ENCODE measurements around the gene FLNB.

GRCh38 chr3:58153371-58153770 lies 145.1 kb downstream of the FLNB start:
- no peak for TF ChIP-seq CTCF (conservative IDR thresholded peaks at IDR 0.05; ENCODE audit: low read depth, low read length)
- TF ChIP-seq EZH2 (IDR thresholded peaks at IDR 0.05; ENCODE audit: borderline replicate concordance, low read depth, low read length, poor library complexity, severe bottlenecking): no peak

All from A673 (cell line).